GM12875 (cell line): ENCODE data around the gene SMIM15.
A peak's percentile ranks its signal among the peaks of the same experiment; 100 is the strongest.

Experiments used
- H3K4me3 ChIP-seq: one replicate; pipeline ENCODE4 v1.5.1; 2011; ENCODE audit warnings: low read depth, low read length, control low read depth
- TF ChIP-seq, protein P1 (sequence below): IDR thresholded peaks from 2 replicates; pipeline ENCODE4 v1.5.1; 2011; ENCODE audit warnings: low read depth, mild to moderate bottlenecking, control low read depth, inconsistent platforms, low read length, moderate library complexity, borderline replicate concordance; ENCODE audit not compliant: insufficient read depth

SMIM15 gene

DNA sequence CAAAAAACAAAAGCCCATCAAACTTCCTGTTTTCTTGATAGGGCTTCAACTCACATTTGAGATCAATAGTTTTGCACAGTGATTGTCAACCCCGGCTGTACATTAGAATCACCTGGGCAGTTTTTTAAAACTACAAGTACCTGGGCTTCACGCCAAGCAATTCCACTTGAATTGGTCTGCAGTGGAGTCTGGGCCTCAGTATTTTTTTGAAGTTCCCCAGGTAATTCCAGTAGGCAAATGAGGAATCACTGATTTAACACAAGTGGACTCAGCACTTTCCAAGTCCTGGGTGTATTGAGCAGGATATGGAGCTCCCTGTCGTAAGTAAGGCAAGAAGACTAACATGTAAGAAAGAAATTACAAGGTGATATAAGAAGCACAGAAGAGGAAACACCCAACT is 14.8 kb upstream of the SMIM15 start:
- no peak overlapping the region for H3K4me3 ChIP-seq
- TF ChIP-seq, protein P1, sequence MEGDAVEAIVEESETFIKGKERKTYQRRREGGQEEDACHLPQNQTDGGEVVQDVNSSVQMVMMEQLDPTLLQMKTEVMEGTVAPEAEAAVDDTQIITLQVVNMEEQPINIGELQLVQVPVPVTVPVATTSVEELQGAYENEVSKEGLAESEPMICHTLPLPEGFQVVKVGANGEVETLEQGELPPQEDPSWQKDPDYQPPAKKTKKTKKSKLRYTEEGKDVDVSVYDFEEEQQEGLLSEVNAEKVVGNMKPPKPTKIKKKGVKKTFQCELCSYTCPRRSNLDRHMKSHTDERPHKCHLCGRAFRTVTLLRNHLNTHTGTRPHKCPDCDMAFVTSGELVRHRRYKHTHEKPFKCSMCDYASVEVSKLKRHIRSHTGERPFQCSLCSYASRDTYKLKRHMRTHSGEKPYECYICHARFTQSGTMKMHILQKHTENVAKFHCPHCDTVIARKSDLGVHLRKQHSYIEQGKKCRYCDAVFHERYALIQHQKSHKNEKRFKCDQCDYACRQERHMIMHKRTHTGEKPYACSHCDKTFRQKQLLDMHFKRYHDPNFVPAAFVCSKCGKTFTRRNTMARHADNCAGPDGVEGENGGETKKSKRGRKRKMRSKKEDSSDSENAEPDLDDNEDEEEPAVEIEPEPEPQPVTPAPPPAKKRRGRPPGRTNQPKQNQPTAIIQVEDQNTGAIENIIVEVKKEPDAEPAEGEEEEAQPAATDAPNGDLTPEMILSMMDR = no peak

GRCh38 chr5:61176631-61177030 is 14.4 kb upstream of the SMIM15 start:
- TF ChIP-seq, protein P1 = no peak
- no peak overlapping the region for H3K4me3 ChIP-seq

DNA sequence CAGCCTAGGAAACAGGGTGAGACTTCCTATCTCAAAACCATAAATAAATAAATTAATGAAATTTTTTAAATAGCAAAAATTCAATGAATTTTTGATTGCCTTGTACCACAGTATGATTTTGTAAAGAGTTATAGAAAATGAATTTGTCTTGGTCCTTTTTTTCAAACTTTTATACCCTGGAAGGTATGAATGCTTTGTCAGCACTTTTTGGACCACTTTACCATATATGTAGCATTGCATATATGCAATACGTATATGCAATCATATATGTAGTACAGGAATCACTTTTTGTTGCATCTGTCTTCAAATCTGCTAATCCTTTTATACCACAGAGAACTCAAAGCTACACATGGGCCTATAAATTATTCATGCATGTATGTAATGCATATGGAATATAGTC is 9.2 kb upstream of the SMIM15 start:
- TF ChIP-seq, protein P1 = no peak

GRCh38 chr5:61168951-61169350 is 6.7 kb upstream of the SMIM15 start:
- TF ChIP-seq, protein P1 = no peak
- H3K4me3 ChIP-seq = no peak overlapping the region

More for the DNA sequence above, 9.2 kb upstream of the SMIM15 start:
- H3K4me3 ChIP-seq = no peak overlapping the region

GRCh38 chr5:61167382-61167781 is 5.1 kb upstream of the SMIM15 start:
- TF ChIP-seq, protein P1 = peak; percentile 11; the same call in 1 of the 2 replicates
- H3K4me3 ChIP-seq = no peak overlapping the region

GRCh38 chr5:61163905-61164304 is 1.6 kb upstream of the SMIM15 start:
- no peak overlapping the region for H3K4me3 ChIP-seq
- TF ChIP-seq, protein P1 = no peak

DNA sequence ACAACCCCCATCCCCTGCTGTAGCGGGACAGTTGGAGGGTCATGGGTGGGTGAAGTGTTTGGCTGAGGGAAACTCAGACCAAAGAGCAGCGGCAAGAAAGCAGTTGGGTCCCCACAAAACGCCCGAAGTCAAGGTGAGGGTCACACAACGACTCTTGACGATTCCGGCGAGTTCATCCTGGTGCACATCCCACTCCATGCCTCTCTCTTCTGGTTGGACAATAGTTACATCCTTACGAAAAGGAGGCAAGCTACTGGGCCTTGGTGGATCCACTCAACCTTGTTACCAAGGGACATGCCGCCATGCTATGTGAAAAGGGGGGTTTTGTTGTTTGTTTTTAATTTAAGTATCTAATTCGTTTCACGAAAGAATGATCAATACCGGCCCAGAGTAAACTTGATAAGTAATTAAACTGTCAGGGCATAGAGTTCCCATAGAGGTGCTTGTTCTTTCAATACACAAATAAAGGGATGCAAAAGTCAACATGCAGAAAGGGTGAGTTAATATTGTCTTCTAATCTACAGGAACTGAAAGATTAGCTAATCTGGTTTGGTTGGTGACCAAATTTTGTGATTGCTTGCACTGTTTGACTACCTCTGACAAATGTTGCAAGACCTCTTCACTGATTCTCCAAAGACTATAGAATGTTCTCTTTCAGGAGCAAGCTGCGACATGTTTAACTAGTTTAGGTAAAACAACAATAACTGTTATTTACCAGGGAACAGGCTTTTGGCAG is 732 bp upstream of the SMIM15 start:
- peak overlapping the region; percentile 96 for H3K4me3 ChIP-seq
- TF ChIP-seq, protein P1 = no peak
